Activated T-cell treated with anti-CD3 and anti-CD28 coated beads, Interleukin-2, amount 50 U/mL, for 24 hours (primary cell): ENCODE measurements around the gene TRMU.

Experiments
- DNase-seq: peaks from one replicate; pipeline ENCODE4 v3.0.0-alpha.2; 2020
- H3K27ac Mint-ChIP-seq: 2 replicates; pipeline ENCODE4 v1.8.0; 2020; ENCODE audit warnings: mild to moderate bottlenecking, mixed read lengths
- H3K27me3 Mint-ChIP-seq: 2 replicates; pipeline ENCODE4 v1.8.0; 2020; ENCODE audit warnings: mixed read lengths
- H3K36me3 Mint-ChIP-seq: 2 replicates; pipeline ENCODE4 v1.8.0; 2020; ENCODE audit warnings: low read depth, mixed read lengths
- H3K4me1 Mint-ChIP-seq: 2 replicates; pipeline ENCODE4 v1.8.0; 2020; ENCODE audit warnings: low read depth, mixed read lengths
- H3K4me3 Mint-ChIP-seq: 2 replicates; pipeline ENCODE4 v1.8.0; 2020; ENCODE audit warnings: mild to moderate bottlenecking, moderate library complexity, mixed read lengths
- H3K9me3 Mint-ChIP-seq: 2 replicates; pipeline ENCODE4 v1.8.0; 2020; ENCODE audit warnings: mixed read lengths

TRMU gene

DNA sequence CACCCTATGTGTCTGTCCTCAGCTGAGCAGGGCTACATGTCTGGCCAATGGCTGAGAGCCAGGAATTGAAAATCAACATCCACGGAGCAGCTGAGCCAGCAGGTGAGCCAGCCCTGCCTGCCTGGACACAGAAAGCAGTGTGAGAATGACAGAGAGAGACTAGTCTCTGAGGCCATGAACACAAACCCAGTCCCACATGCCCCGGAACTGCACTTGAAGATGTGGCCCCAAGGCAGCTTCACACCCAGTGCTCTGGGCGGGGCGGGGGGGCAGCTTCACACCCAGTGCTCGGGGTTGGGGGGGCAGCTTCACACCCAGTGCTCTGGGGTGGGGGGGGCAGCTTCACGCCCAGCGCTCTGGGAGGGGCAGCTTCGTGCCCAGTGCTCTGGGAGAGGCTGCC lies 37.6 kb downstream of the TRMU start:
- H3K27ac Mint-ChIP-seq = no peak overlapping the region
- no peak for DNase-seq
- H3K4me3 Mint-ChIP-seq = no peak overlapping the region
- peaks cover 8% of the 10 kb centered on the region for H3K9me3 Mint-ChIP-seq
- H3K4me1 Mint-ChIP-seq = peaks cover 33% of the 10 kb centered on the region
- no peaks in the 10 kb centered on the region for H3K36me3 Mint-ChIP-seq
- peaks cover 18% of the 10 kb centered on the region for H3K27me3 Mint-ChIP-seq

DNA sequence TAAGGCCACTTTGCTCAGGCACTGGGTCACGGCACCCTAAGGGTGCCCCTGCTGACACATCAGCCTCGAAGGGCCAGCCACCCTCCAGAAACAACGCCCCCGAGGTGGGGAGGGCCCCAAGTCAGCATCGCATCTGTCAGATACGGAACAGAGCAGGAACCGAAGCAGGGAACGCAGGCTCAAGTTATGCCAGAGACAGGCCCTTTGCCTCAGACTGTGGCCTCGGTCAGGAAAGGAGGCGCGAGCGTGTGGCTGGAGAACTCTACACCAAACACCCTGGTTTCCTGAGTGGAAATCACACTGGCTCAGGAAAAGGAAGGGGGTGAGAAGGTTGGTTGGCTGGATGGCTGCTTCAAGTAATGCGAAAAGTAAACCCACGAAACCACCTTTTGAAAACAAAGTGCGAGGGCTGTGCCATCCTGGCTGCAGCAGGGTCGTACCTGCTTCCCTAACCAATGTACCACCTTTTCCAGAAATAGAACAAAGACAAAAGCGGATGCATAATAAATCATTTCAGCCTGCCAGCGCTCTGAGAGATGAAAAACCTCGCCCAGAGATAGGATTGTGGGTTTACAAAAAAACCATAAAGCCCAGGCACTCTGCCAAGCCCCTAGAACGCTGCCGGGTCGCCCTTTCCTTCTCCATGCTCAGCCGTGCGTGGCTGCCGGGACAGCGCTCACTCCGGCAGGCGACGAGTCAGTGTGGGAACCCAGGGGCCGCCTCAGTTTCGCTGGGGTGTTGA lies 38.6 kb downstream of the TRMU start:
- Mint-ChIP-seq H3K9me3 (peaks cover 8% of the 10 kb centered on the region), H3K27me3 (peaks cover 18% of the 10 kb centered on the region), H3K4me1 (peaks cover 33% of the 10 kb centered on the region), H3K27ac (no peak overlapping the region), H3K4me3 (peak overlapping the region; percentile 1), H3K36me3 (no peaks in the 10 kb centered on the region)
- DNase-seq = peak; percentile 48

DNA sequence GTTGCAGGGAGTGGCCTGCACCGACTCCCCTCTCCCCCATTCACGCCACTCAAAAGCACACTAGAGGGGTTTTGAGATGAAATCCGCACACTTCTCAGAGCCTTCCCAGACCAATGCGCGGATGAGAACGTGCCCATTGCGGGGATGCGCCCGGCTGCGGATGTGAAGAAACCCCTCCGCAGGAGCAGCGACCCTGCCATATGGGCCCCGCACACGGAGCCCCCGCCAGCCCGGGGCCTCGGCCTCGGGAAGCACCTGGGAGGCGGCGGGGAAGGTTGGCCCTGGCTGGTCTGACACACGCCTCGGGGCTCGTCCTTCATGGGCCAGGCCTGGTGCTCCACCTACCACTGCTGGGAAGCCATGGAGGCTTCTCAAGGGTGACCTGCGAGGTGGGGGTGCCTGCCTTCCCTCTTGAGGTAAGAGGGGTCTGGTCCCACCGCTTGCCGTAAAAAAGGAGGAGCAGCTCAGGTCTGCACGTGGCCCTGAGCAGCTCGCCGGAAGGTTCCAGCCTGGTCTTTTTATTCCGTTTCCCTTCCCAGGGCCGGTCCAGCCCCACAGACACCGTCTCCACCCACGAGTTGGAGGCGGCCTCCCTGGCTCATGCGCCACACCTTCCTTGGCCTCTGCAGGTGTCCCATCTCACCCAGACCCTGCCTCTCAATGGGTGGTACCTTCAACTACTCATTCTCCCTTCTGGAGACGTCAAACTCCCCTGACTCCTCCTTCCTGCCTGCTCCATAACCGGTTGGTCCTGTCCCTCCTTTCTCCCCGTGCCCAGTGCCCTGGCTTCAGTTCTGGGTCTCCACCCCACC lies 39.4 kb downstream of the TRMU start:
- no peak overlapping the region for H3K27ac Mint-ChIP-seq
- H3K9me3 Mint-ChIP-seq = peaks cover 8% of the 10 kb centered on the region
- DNase-seq = no peak
- H3K27me3 Mint-ChIP-seq = peaks cover 18% of the 10 kb centered on the region
- peaks cover 32% of the 10 kb centered on the region for H3K4me1 Mint-ChIP-seq
- H3K36me3 Mint-ChIP-seq = no peaks in the 10 kb centered on the region
- no peak overlapping the region for H3K4me3 Mint-ChIP-seq

DNA sequence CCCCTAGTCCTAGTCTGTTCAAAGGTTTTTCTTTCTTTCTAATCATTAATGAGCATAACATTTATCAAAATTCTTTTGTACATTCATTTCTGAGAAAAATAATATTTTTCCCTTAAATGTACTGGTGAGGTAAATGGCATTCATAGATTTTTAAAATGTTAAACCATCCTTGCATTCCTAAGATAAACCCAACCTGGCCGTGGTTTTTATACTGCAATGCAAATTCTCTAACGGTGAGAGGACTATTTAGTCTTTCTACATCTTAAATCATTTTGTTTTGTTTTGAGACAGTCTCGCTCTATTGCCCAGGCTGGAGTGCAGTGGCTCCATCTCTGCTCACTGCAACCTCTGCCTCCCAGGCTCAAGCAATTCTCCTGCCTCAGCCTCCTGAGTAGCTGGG lies 40.6 kb downstream of the TRMU start:
- no peak for DNase-seq
- Mint-ChIP-seq H3K4me3 (no peak overlapping the region), H3K9me3 (peaks cover 8% of the 10 kb centered on the region), H3K27ac (no peak overlapping the region), H3K36me3 (no peaks in the 10 kb centered on the region), H3K27me3 (peaks cover 18% of the 10 kb centered on the region), H3K4me1 (peaks cover 21% of the 10 kb centered on the region)

DNA sequence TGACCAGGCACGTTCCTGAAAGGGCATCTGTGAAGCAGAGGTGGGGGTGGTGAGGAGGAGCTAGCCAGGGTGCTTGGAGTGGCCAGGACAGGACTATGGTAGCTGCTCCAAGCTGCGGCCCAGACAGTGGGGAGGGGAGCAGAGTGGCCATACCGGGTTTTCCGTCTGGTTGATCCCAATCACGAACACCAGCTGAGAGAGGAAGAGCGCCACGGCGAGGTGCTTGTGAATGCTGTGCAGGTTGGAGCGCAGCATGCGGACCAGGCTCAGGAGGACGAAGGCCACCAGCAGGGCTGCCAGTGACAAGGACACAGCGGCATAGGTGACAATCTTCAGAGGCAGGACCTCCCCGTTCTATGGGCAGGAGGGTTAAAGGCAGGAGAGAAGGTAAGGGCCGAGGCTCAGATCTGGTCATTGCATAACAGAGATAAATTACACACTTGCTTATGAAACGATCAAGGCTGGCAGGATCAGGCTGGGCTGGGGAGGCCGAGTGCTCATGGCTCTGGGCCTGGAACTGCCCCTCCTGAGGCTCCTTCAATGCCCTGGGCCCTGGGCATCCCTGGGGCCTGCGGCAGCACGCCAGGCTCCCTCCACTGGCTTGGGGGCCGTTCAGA lies 41.5 kb downstream of the TRMU start:
- peaks cover 18% of the 10 kb centered on the region for H3K27me3 Mint-ChIP-seq
- no peaks in the 10 kb centered on the region for H3K36me3 Mint-ChIP-seq
- DNase-seq = no peak
- peaks cover 8% of the 10 kb centered on the region for H3K9me3 Mint-ChIP-seq
- H3K27ac Mint-ChIP-seq = no peak overlapping the region
- H3K4me3 Mint-ChIP-seq = no peak overlapping the region
- peaks cover 18% of the 10 kb centered on the region for H3K4me1 Mint-ChIP-seq

DNA sequence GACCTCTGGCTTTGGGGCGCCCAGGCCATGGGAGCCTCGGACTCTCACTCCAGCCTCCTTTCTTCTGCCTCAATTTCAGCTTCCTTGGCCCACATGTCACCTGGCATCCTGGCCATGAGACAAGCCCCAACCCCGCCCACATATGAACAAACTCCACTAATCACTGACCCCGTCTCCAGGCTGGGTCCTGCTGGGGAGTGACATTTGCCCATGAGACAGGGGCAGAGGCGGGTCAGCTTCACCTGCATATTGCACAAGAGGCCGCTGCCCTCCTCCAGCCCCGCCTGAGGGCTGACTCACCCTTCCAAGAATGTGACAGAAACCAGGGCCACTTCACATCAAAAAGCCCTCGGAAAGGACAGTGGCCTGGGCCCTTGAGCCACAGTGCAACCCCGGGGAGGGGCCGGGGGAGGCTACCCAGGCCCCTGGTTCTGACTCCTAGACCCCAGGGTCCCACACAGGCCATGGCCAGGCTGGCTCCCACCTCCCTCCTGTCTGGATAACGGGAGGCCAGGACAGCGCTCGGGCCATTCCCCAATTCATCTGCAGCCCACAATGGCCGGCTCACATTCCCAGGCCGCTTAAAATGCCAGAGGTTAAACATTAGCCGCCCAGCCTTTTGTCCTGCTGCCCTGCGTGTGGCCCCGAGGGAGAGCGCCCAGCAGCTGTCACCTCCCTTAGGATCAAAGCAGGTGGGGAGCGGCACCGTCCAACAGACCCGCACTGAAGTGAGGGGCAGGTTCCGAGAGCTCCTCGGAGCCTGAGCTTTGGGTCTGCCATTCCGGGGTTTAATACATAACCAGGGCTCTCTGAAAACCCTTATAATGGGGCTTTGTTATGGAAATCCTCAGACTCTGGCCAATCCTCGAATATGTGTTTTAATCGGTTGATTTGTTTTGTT lies 42.3 kb downstream of the TRMU start:
- Mint-ChIP-seq H3K27me3 (peaks cover 14% of the 10 kb centered on the region), H3K27ac (no peak overlapping the region)

DNA sequence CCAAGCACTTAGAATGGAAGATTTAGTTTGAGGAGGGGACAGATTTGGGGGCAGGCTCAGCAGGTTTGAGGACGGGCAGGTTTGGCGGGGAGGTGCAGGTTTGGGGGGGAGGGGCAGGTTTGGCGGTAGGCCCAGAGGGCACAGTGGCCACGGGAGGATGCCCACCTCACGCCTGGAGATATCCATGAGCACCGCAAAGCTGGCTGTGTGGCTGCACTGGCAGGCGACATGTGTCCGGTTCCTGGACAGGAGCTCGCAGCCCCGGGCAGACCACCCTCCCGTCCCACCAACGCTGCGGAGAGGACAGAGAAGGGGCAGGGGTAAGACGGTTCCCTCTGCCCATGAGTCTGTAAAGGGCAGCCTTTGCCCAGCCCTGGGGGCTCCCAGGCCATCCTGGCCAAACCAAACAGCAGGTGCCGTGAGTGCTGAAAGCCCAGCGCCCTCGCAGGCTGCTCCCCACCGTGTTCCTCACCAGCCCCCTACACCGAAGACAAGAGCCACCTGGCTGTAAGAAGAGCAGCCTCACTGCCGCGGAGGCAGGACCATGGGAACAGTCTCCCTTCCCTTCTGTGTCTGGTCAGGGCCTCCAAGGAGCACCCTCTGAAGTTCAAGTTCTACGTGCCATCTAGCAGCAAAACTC lies 43.0 kb downstream of the TRMU start:
- Mint-ChIP-seq H3K9me3 (peaks cover 8% of the 10 kb centered on the region), H3K27ac (no peak overlapping the region), H3K36me3 (no peaks in the 10 kb centered on the region), H3K27me3 (peaks cover 10% of the 10 kb centered on the region), H3K4me1 (peaks cover 10% of the 10 kb centered on the region), H3K4me3 (no peak overlapping the region)
- no peak for DNase-seq

More for the DNA sequence above, 42.3 kb downstream of the TRMU start:
- H3K36me3 Mint-ChIP-seq = no peaks in the 10 kb centered on the region
- H3K4me3 Mint-ChIP-seq = no peak overlapping the region
- H3K4me1 Mint-ChIP-seq = peaks cover 14% of the 10 kb centered on the region
- no peak for DNase-seq
- peaks cover 8% of the 10 kb centered on the region for H3K9me3 Mint-ChIP-seq

DNA sequence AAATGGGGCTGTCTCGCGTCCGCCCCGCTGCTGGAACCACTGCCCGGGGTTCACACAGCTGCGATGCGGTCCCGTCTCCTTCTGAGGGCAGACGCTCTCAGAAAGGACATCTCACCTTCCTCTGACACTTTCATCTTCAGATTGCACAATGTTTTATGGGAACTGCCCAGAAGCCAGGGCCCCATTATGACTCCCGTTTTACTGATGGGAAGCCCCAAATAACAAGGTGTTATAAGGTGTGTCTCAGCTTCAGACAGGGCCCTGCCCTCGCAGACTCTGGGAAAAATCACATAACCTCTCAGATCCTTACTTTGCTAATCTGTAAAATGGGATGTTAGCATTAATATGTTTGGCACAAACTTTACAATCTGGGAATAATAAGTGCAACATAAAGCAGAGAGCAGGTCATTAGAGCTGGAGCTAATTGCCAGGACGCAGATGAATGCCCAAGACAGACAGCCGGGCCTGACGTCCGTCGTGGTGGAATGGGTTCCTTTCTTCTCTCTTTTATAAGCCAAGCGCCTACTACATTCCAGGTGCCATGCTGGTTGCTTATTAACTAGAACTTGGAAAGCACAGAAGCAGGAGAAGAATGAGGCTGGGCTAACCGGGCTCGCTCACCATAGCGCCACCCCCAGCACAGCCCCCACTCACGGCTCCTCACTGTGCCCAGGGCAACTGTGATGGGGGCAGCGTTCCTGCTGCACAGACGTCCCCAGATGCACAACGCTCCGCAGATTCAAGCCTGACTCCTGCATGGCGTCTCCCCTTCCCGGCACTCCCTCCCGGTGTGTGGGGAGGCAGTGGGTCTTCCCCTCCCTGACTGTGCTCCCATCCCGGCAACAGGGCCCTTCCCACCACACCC lies 43.8 kb downstream of the TRMU start:
- peaks cover 8% of the 10 kb centered on the region for H3K9me3 Mint-ChIP-seq
- H3K27ac Mint-ChIP-seq = no peak overlapping the region
- H3K4me1 Mint-ChIP-seq = peaks cover 3% of the 10 kb centered on the region
- DNase-seq = no peak
- no peak overlapping the region for H3K4me3 Mint-ChIP-seq
- H3K27me3 Mint-ChIP-seq = peaks cover 6% of the 10 kb centered on the region
- H3K36me3 Mint-ChIP-seq = no peaks in the 10 kb centered on the region

DNA sequence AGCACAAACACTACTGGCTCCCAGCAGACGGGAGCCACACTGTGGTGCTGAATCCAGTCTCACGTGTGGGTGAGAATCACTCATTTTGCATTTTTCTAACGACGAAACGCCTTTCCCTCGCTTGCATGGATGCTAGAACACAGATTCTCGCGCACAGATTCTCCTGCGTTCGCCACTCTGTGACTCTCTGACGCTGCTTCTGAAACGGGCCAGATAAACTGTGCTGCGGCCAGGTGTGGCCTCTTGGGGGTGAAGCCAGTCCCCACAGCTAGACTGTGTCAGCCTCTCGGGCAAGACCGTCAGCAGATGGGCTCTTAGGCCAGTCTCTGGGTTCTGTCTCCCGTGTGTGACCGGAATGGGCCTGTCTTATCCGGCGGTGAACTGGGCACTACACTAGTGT lies 44.6 kb downstream of the TRMU start:
- Mint-ChIP-seq H3K9me3 (peaks cover 8% of the 10 kb centered on the region), H3K4me1 (no peaks in the 10 kb centered on the region), H3K4me3 (no peak overlapping the region), H3K27ac (no peak overlapping the region), H3K36me3 (no peaks in the 10 kb centered on the region), H3K27me3 (peaks cover 3% of the 10 kb centered on the region)
- no peak for DNase-seq

DNA sequence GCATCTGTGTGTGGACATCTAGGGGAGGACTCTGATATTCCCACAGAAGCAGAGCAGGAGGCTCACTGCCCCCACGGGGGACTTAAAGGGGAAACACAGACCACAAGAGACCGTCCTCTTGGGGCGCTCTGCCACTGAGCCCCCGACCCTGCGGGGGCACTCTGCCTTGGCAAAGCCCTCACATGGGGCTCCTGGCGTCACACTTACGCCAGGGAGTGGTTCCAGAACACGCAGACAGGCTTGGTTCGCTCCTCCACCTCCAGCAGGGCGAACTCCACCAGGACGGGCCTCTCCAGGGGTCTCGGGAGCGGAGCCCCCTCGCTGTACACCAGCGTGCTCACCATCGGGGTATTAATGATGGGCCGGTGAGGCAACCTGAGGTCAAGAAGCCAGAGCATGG lies 45.1 kb downstream of the TRMU start:
- no peak for DNase-seq
- no peaks in the 10 kb centered on the region for H3K27me3 Mint-ChIP-seq
- no peaks in the 10 kb centered on the region for H3K4me1 Mint-ChIP-seq
- peaks cover 6% of the 10 kb centered on the region for H3K9me3 Mint-ChIP-seq
- H3K36me3 Mint-ChIP-seq = no peaks in the 10 kb centered on the region
- H3K4me3 Mint-ChIP-seq = no peak overlapping the region
- no peak overlapping the region for H3K27ac Mint-ChIP-seq

DNA sequence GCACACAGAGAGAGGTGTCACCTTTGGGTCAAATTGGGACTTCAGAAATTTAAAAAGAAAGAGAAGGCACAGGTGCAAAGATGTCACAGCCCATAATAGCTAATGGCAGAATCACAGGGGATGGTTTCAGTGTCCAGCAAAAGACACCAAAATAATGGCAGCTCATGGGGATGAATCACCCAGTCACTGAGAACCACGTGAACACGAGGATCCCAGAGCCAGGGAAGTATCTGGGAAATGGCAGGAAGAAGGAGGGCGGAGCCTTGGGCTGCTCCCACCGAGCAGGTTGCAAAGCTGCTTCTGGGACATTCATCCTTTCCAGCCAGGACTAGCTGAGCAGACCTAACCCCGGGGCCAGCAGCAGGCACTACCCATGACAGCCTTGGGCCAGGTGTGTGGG lies 45.6 kb downstream of the TRMU start:
- H3K27me3 Mint-ChIP-seq = no peaks in the 10 kb centered on the region
- no peak overlapping the region for H3K27ac Mint-ChIP-seq
- H3K4me3 Mint-ChIP-seq = no peak overlapping the region
- peaks cover under 1% of the 10 kb centered on the region for H3K9me3 Mint-ChIP-seq
- no peaks in the 10 kb centered on the region for H3K36me3 Mint-ChIP-seq
- no peak for DNase-seq
- no peaks in the 10 kb centered on the region for H3K4me1 Mint-ChIP-seq

DNA sequence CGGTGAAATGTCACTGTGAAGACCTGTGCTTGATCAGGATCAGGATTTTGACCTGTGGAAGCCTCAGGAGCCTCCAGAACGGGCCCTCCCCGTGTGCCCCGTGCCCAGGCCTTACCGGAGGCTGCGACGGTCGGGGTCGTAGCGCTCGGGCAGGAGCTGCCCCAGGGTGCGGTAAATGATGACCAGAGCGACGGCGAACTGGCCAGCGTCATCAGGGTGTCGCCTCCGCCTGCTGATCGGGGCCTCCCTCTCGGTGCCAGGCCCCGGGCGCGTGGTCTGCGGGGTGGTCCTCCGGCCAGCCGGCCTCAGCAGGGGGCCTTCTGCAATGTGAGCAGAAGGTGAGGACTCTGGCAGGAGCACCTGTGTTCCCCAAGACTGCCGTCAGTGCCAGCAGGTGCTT lies 46.2 kb downstream of the TRMU start:
- no peak for DNase-seq
- Mint-ChIP-seq H3K9me3 (no peaks in the 10 kb centered on the region), H3K27ac (no peak overlapping the region), H3K4me1 (no peaks in the 10 kb centered on the region), H3K27me3 (no peaks in the 10 kb centered on the region), H3K36me3 (no peaks in the 10 kb centered on the region), H3K4me3 (no peak overlapping the region)

DNA sequence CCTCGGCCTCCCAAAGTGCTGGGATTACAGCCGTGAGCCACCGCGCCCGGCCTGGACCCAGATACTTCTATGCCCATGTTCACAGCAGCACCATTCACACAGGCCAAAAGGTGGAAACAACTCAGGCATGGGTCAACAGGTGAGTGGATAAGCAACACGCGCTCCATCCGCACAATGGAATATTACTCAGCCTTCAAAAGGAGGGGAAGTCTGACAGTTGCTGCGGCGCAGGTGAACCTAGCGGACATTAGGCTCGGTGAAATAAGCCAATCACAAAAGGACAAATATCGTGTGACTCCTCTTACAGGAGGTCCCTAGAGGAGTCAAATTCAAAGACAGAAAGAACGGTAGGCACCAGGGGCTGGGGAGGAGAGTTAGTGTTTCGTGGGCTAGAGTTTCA lies 47.0 kb downstream of the TRMU start:
- Mint-ChIP-seq H3K27me3 (no peaks in the 10 kb centered on the region), H3K4me1 (no peaks in the 10 kb centered on the region), H3K9me3 (no peaks in the 10 kb centered on the region), H3K36me3 (no peaks in the 10 kb centered on the region), H3K27ac (no peak overlapping the region), H3K4me3 (no peak overlapping the region)
- DNase-seq = no peak
